ENCODE results near the gene TRIP10. TPM values are rescaled to one million over a fixed set of nuclear protein-coding genes. Genes with fewer than 3 reads are reported as not detected.
"Not testable (repeated sequence)": the region's sequence is repeated elsewhere in the genome, so short reads cannot be mapped to it uniquely, and the experiment has no call there.

The TRIP10 gene
- total RNA-seq, 1 experiment from 2014 or later: 96.6 TPM

DNA sequence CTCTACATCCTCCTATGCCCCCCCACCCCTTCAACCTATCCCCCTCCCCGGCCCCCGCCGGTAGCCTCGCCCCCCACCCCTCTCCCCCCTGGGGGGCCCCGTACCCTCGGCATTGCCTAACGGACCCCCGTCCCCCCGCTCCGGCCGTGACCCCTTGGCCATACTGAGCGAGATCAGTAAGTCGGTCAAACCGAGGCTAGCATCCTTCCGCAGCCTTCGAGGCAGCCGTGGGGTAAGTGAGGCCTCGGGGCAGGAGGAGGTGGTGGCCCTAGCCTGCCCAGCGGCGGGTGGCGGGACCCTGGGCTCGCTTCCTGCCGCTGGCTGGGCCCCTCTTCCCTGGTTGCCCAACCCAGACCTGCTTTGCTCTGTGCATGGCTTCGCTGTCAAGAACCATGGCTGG is 6.5 kb downstream of the TRIP10 start:
- no peak for TF ChIP-seq EZH2phosphoT487 (IDR thresholded peaks at IDR 0.05; ENCODE audit: borderline replicate concordance, low read length)
- TF ChIP-seq, protein P1, sequence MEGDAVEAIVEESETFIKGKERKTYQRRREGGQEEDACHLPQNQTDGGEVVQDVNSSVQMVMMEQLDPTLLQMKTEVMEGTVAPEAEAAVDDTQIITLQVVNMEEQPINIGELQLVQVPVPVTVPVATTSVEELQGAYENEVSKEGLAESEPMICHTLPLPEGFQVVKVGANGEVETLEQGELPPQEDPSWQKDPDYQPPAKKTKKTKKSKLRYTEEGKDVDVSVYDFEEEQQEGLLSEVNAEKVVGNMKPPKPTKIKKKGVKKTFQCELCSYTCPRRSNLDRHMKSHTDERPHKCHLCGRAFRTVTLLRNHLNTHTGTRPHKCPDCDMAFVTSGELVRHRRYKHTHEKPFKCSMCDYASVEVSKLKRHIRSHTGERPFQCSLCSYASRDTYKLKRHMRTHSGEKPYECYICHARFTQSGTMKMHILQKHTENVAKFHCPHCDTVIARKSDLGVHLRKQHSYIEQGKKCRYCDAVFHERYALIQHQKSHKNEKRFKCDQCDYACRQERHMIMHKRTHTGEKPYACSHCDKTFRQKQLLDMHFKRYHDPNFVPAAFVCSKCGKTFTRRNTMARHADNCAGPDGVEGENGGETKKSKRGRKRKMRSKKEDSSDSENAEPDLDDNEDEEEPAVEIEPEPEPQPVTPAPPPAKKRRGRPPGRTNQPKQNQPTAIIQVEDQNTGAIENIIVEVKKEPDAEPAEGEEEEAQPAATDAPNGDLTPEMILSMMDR (conservative IDR thresholded peaks at IDR 0.05; ENCODE audit: low read depth, low read length): no peak
- no peak for TF ChIP-seq EZH2 (IDR thresholded peaks at IDR 0.05; ENCODE audit: low read length, unreplicated experiment)
- peaks cover 37% of the 10 kb centered on the region for H3K4me1 ChIP-seq (ENCODE audit: insufficient read depth, low read length)
- no peak overlapping the region for H2AFZ ChIP-seq (ENCODE audit: low read length)
- no peaks in the 10 kb centered on the region for H3F3A ChIP-seq (ENCODE audit: low read length, unreplicated experiment)
- ChIA-PET CTCF (no interaction called here), POLR2A (ENCODE audit: unreplicated experiment) (interaction anchor here (0.7 kb wide), 1 partner anchor 135 kb away, joined by 3 read pairs; no protein-coding TSS in a partner anchor)
- H3K27me3 ChIP-seq (ENCODE audit: low read length): no peaks in the 10 kb centered on the region
- H3K9me3 ChIP-seq (ENCODE audit: low read length): no peaks in the 10 kb centered on the region
- ATAC-seq: no peak
- no peaks in the 10 kb centered on the region for H4K20me1 ChIP-seq (ENCODE audit: low read length)
- H3K27ac ChIP-seq (ENCODE audit: low read length): no peak overlapping the region
- peaks cover 34% of the 10 kb centered on the region for H3K79me2 ChIP-seq (ENCODE audit: low read length)
- peaks cover 45% of the 10 kb centered on the region for H3K36me3 ChIP-seq (ENCODE audit: low read depth, low read length)
- no peak for DNase-seq
- BruUV-seq (replicated peaks): no TSS peak
- no peak overlapping the region for H3K4me2 ChIP-seq (ENCODE audit: low read length)
- H3K9me2 ChIP-seq (replicated peaks; ENCODE audit: low read length): no peaks in the 10 kb centered on the region
- intact Hi-C loops (cut with micrococcal nuclease): loop anchor here (5.0 kb wide), 1 partner anchor 769 kb away; the partner anchor contains the start of gene RANBP3
- no peak overlapping the region for H3K4me3 ChIP-seq (ENCODE audit: low read length)
- no peak overlapping the region for H3K9ac ChIP-seq (ENCODE audit: low read length)

DNA sequence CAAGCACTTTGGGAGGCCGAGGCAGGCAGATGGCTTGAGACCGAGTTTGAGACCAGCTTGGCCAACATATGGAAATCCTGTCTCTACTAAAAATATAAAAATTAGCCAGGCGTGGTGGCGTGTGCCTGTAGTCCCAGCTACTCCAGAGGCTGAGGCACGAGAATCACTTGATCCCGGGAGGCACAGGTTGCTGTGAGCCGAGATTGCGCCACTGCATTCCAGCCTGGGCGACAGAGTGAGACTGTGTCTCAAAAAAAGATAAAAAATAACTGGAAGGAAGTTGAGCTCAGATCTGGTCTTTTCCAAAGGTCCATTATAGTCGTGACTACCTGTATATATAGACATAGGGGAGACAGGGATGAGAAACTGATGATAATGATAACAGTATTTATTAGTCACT is 9.1 kb downstream of the TRIP10 start:
- H3K9ac ChIP-seq (ENCODE audit: low read length); H3K9me2 ChIP-seq (replicated peaks; ENCODE audit: low read length); H4K20me1 ChIP-seq (ENCODE audit: low read length); POLR2A ChIA-PET (ENCODE audit: unreplicated experiment); DNase-seq; H3K79me2 ChIP-seq (ENCODE audit: low read length); ATAC-seq; H3K4me3 ChIP-seq (ENCODE audit: low read length); H3K27me3 ChIP-seq (ENCODE audit: low read length); BruUV-seq (replicated peaks); H3K9me3 ChIP-seq (ENCODE audit: low read length); H3F3A ChIP-seq (ENCODE audit: low read length, unreplicated experiment); H3K4me2 ChIP-seq (ENCODE audit: low read length); CTCF ChIA-PET; H3K27ac ChIP-seq (ENCODE audit: low read length); H2AFZ ChIP-seq (ENCODE audit: low read length): not testable (repeated sequence)
- intact Hi-C loops (cut with micrococcal nuclease): loop anchor here (5.0 kb wide), 1 partner anchor 771 kb away; the partner anchor contains the start of gene RANBP3
- Histone ChIP-seq H3K36me3 (ENCODE audit: low read depth, low read length) (peaks cover 61% of the 10 kb centered on the region), H3K4me1 (ENCODE audit: insufficient read depth, low read length) (peaks cover 22% of the 10 kb centered on the region)

DNA sequence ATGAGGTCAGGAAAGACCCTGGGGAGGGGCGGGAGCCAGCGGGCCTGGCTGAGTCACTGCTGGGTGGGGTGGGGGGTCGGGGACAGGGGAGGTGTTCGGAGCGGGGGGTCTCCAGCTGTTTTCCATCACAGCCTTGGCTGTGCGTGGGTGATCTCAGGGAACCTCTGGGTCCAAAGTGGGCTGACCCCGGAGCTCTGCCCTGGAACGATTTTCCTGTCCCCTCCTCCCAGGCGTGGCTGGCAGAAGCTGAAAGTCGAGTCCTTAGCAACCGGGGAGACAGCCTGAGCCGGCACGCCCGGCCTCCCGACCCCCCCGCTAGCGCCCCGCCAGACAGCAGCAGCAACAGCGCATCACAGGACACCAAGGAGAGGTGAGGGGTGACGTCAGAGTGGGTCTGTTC is 10.6 kb downstream of the TRIP10 start:
- H3K4me1 ChIP-seq (ENCODE audit: insufficient read depth, low read length): peaks cover 7% of the 10 kb centered on the region
- H3K4me2 ChIP-seq (ENCODE audit: low read length): no peak overlapping the region
- H2AFZ ChIP-seq (ENCODE audit: low read length): no peak overlapping the region
- no peaks in the 10 kb centered on the region for H4K20me1 ChIP-seq (ENCODE audit: low read length)
- peaks cover 9% of the 10 kb centered on the region; the same call in 1 of the 2 replicates for H3K79me2 ChIP-seq (ENCODE audit: low read length)
- no peaks in the 10 kb centered on the region for H3K9me3 ChIP-seq (ENCODE audit: low read length)
- H3K27me3 ChIP-seq (ENCODE audit: low read length): no peaks in the 10 kb centered on the region
- H3K9ac ChIP-seq (ENCODE audit: low read length): no peak overlapping the region
- H3K9me2 ChIP-seq (replicated peaks; ENCODE audit: low read length): no peaks in the 10 kb centered on the region
- DNase-seq (no peak), ATAC-seq (no peak)
- ChIA-PET POLR2A (ENCODE audit: unreplicated experiment) (no interaction called here), CTCF (interaction anchor here (0.7 kb wide), 1 partner anchor 233 kb away, joined by 3 read pairs; no protein-coding TSS in a partner anchor)
- H3K4me3 ChIP-seq (ENCODE audit: low read length): no peak overlapping the region
- H3K36me3 ChIP-seq (ENCODE audit: low read depth, low read length): peaks cover 69% of the 10 kb centered on the region
- H3F3A ChIP-seq (ENCODE audit: low read length, unreplicated experiment): no peaks in the 10 kb centered on the region
- no peak for TF ChIP-seq EZH2 (IDR thresholded peaks at IDR 0.05; ENCODE audit: low read length, unreplicated experiment)
- TF ChIP-seq EZH2phosphoT487 (IDR thresholded peaks at IDR 0.05; ENCODE audit: borderline replicate concordance, low read length): no peak
- intact Hi-C loops (cut with micrococcal nuclease): no loop called here
- no peak overlapping the region for H3K27ac ChIP-seq (ENCODE audit: low read length)
- BruUV-seq (replicated peaks): no TSS peak

DNA sequence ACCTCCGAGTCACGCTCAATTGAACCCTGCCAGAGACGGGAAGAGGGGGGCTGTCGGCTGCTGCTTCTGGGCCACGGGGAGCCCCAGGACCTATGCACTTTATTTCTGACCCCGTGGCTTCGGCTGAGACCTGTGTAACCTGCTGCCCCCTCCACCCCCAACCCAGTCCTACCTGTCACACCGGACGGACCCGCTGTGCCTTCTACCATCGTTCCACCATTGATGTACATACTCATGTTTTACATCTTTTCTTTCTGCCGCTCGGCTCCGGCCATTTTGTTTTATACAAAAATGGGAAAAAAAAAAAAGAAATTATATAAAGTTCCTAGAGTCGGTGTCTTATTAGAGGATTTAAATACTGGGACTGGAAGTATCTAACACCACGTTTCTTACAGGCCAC is 11.7 kb downstream of the TRIP10 start:
- H3K27ac ChIP-seq (ENCODE audit: low read length): no peak overlapping the region
- intact Hi-C loops (cut with micrococcal nuclease): no loop called here
- TSS peak; percentile 43 for BruUV-seq (replicated peaks)

More for the DNA sequence above, 11.7 kb downstream of the TRIP10 start:
- Histone ChIP-seq H3K9me2 (replicated peaks; ENCODE audit: low read length) (no peaks in the 10 kb centered on the region), H3K9me3 (ENCODE audit: low read length) (no peaks in the 10 kb centered on the region), H3K36me3 (ENCODE audit: low read depth, low read length) (peaks cover 69% of the 10 kb centered on the region), H3K79me2 (ENCODE audit: low read length) (peaks cover 2% of the 10 kb centered on the region; the same call in 1 of the 2 replicates), H2AFZ (ENCODE audit: low read length) (no peak overlapping the region), H3K9ac (ENCODE audit: low read length) (no peak overlapping the region), H3F3A (ENCODE audit: low read length, unreplicated experiment) (no peaks in the 10 kb centered on the region), H3K4me3 (ENCODE audit: low read length) (no peak overlapping the region), H4K20me1 (ENCODE audit: low read length) (no peaks in the 10 kb centered on the region), H3K4me2 (ENCODE audit: low read length) (no peak overlapping the region), H3K4me1 (ENCODE audit: insufficient read depth, low read length) (no peaks in the 10 kb centered on the region), H3K27me3 (ENCODE audit: low read length) (no peaks in the 10 kb centered on the region)
- POLR2A ChIA-PET (ENCODE audit: unreplicated experiment): no interaction called here
- no peak for ATAC-seq
- DNase-seq: no peak
- no peak for TF ChIP-seq EZH2 (IDR thresholded peaks at IDR 0.05; ENCODE audit: low read length, unreplicated experiment)
- TF ChIP-seq EZH2phosphoT487 (IDR thresholded peaks at IDR 0.05; ENCODE audit: borderline replicate concordance, low read length): no peak
- TF ChIP-seq, protein P1 (conservative IDR thresholded peaks at IDR 0.05; ENCODE audit: low read depth, low read length): no peak
- CTCF ChIA-PET: no interaction called here
